ENCODE results near the gene IQCH.
"Not testable (repeated sequence)": the region's sequence is repeated elsewhere in the genome, so short reads cannot be mapped to it uniquely, and the experiment has no call there.

IQCH gene

DNA sequence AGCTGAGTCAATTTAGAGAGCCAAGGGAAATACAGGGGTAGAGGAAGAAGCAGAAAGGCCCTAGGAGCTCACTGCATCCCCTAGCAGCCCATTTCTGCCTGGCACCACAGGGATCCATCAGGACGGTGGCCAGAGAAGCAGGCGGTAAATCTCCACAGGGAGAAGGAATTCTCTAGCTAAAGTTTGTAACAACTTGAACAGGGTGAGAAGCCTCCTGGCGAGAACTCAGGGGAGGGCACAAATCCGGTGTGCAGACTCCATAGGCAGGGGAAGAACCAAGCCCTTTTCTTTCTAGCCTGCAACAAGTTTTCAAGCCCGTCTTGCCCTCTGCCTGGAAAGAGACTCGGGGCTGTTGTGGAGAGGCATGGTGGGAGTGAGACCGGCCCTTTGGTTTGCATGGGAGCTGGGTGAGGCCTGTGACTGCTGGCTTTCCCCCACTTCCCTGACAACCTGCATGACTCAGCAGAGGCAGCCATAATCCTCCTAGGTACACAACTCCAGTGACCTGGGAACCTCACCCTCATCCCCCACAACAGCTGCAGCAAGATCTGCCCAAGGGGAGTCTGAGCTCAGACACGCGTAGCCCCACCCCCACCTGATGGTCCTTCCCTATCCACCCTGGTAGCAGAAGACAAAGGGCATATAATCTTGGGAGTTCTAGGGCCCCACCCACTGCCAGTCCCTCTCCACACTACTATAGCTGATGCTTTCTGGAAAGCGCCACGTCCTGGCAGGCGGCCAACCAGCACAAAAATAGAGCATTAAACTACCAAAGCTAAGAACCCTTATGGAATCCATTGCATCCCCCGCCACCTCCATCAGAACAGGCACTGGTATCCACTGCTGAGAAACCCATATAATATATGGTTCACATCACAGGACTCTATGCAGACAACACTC is 182.0 kb downstream of the IQCH start:
- not testable (repeated sequence) for DNase-seq (ENCODE audit: low read depth in 2 of 2)

DNA sequence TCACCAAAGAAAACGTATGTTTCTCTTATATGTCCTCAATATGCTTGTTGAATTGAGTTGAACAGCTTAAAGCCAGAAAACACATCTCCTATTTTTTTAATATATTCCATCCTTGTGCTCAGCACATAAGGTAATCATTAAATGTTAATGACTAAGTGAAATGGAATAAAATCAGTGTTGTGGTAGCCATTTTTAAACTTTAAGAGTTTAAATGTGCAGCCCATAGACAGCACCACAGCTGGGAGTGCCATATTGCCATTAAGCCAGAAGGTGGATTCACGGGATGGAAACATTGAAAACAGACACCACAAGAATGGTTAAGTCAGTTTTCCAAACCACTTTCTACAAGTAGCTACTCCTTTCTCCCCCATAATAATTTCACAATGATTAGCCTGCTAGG is 189.5 kb downstream of the IQCH start:
- no peak for DNase-seq (ENCODE audit: low read depth in 2 of 2)

DNA sequence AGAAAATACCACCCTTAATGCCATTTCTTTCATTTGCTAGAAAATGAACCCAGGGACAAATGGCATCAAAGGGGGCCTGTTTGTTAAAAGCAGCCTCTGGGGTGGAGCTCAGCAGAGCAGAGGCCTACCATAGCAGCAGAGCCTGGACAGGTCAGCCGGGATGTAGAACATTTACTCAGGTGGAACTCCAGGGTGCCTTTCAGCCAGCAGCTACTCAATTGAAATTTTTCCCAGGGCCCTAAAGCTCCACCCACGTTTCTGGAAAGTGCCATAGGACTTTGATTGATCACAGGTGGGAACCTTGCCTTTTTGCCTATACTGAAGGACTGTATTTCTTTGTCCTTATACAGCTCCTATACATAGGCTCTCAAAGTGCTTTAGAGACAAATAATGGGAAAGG is 191.9 kb downstream of the IQCH start:
- DNase-seq (ENCODE audit: low read depth in 2 of 2) = no peak

DNA sequence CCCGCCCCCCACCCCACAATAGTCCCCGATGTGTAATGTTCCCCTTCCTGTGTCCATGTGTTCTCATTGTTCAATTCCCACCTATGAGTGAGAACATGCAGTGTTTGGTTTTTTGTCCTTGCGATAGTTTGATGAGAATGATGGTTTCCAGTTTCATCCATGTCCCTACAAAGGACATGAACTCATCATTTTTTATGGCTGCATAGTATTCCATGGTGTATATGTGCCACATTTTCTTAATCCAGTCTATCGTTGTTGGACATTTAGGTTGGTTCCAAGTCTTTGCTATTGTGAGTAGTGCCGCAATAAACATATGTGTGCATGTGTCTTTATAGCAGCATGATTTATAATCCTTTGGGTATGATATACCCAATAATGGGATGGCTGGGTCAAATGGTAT is 193.8 kb downstream of the IQCH start:
- DNase-seq (ENCODE audit: low read depth in 2 of 2) = not testable (repeated sequence)

DNA sequence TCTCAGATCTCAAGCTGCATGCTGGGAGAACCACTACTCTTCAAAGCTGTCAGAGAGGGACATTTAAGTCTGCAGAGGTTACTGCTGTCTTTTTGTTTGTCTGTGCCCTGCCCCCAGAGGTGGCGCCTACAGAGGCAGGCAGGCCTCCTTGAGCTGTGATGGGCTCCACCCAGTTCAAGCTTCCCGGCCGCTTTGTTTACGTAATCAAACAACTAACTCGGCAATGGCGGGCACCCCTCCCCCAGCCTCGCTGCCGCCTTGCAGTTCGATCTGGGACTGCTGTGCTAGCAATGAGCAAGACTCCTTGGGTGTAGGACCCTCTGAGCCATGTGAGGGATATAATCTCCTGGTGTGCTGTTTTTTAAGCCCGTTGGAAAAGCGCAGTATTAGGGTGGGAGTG is 199.1 kb downstream of the IQCH start:
- not testable (repeated sequence) for DNase-seq (ENCODE audit: low read depth in 2 of 2)

DNA sequence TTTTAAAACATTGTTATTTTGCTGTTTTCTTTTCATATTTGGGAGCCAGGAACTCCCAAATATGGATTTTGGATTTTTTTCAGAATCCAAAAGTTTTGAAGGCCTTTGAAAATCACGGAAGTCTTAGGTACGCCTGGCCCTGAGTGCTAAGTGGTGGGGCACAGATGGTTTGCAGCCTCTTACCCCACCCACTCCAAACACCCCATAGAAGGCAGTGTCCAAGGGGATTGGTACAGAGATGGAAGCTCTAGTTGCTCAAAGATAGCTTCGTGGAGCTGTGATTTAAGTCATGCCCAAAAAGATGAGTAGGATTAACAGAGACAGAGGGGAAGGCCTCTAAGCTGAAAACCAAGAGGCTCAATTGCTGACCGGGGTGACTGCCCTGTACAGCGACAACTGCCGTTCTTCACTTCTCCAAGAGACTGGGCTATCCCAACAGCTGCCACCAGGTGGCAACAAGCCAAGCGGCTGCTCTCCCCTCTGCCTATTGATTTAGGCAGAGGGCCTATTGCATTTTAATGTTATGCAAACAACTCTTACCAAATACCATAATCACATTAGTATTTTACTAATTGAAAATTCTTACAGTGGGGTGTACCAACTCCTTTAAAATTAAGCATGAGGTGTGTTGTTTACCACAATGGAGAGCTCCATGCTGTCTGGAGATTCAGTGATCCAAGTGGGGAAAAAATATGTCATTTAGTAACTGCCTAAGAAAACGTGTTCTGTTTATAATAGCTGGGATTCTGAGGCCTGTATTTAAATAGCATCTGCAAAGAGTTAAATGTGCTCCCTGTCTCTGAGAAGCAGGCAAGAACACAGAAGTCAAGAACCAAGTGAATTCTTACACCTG is 202.3 kb downstream of the IQCH start:
- peak; percentile 54 to 61 for DNase-seq (ENCODE audit: low read depth in 2 of 2)

DNA sequence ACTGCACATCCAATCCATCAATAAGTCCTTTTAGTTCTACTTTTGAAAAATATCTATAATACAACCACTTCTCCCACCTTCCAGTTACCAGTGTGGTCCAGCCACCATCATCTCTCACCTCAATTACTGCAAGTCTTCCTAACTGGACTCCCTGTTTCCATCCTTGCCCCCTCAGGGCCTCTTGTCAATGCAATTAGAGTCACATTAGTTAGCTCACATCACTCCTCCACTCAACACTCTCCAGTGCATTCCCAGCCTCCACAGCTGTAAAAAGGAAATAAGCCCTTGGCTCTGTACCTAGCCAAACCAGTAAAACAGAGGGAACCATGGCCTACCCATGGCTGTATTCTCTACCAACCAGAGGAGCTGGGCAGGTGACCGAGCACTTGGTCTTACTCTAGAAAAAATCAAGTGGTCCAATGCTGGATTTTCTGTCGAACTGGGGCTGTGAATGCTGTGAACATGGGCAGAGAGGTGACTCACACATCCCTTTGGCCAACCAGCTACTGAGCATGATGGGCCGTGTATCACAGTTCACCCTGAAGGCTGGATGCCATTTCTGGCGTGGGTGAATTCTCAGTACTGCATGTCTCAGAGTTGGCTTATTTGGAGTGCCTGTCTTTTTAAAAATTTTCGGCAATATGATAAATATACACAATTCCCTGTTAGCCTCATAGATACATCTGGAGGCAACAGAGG is 203.9 kb downstream of the IQCH start:
- no peak for DNase-seq (ENCODE audit: low read depth in 2 of 2)

DNA sequence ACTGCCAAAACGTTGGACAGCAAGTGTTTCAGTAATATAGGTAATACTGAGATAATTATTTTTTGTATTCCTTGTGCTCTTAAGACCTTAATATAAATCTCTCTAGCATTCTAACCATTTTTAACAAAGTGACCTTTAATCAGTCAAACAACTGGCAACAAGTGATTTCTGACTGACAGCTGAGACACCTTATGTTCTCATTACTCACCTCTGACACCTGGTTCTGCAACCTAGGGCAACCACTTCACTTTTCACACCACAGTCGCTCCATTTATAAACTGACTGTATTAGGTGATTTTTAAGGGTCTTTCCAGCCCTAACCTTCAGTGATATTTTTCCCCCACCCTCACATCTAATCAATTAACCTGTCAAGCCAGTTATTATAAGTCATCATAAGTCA is 205.9 kb downstream of the IQCH start:
- DNase-seq (ENCODE audit: low read depth in 2 of 2) = no peak

DNA sequence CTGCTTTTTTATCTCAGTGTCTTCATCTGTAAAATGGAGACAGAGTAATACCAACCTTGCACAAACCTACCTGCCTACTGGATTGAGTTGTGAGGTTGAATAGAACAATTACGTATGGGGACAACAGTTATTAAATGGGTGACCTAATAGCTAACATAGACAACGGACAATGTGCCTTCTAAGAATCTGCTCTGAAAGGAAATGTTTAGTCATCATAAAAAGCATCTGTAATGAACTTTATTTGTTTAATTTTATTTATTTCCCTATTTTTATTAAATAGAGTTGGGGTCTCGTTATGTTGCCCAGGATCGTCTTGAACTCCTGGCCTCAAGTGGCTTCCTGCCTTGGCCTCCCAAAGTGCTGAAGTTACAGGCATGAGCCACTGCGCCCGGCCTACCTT is 207.1 kb downstream of the IQCH start:
- DNase-seq (ENCODE audit: low read depth in 2 of 2) = no peak

DNA sequence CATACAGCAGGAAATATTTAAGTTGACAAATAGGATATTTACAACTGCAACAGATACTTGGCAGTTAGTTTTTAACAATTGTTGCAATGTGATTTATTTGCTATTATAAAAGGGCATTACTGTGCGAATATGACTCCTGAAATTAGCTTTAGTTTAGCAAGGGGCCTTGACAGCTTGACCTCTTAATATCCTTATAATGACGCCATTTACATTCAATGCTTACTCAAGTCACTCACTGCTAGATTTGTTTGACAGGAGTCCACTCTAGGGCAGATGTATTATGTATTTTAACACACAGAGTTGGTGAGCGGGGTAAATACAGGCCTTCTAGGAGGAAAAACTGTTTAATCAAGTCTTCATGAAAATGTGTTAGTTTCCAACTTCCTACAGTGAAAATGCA is 208.3 kb downstream of the IQCH start:
- no peak for DNase-seq (ENCODE audit: low read depth in 2 of 2)

DNA sequence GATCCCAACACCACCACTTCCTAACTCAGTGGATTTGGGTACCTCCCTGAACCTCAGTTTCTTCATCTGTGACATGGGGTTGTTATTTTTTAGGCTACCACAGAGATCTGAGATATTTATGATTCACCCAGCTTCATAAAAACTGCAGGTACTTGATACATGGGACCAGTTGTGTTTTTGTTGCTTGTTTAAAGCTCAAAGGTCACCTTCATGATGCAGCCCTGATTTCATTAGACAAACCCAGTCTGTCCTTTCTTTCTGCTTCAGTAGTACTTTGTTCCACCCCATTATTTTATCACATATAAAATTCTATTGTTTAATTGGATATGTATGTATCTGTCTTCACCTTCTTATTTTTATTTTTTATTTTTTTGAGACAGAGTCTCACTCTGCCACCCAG is 208.9 kb downstream of the IQCH start:
- DNase-seq (ENCODE audit: low read depth in 2 of 2) = no peak

DNA sequence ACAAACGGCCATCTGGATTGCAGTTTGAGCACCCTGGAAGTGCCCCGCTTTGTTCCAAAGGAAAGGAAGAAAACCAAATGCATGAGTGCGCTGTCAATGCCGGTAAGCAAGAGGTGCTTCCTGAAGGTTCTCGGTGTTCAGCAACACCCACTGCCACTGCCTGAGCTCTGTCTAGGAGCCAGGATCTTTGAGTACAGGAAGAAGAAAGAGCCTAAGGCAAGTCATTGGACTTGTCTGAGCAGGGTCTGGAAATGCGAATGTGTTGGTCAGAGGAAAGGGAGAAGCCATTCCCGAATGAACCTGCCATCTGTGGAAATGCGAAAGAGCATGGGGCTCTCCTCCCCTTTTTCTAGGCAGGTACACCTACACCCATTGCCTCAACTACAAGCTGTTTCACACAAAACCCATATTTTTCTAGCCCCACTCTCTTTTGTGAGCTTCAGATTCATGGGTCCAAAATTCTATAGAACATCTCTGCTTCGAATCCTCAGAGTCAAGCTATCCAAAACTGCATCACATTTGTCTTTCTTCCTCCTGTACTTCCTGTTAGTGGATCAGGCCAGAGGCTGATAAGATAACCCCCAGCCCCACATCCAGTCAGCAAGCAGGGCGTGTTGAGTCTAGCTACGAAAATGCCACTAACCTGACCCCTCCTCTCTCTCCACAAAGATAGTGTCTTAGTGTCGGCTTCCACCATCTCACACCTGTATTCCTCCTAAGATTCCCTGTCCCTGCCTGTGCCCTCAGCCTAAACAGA is 210.8 kb downstream of the IQCH start:
- DNase-seq (ENCODE audit: low read depth in 2 of 2) = no peak

DNA sequence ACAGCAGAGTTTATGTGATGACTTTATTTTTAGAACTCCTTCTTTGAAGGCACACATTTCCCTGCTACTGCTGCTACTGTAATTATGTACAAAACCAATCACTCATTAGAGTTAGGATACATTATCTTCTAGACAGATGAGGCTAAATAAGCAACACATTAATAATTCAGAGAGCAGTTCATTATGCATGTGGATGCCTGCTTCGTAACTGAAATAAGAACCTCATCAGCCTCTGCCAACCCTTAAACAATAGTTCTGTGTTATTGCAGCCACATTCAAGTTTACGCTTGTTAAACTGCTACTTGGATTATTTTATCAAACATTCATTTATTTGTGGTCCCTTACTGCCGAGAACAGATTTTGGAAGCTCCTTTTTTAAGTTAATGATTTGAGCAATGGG is 213.8 kb downstream of the IQCH start:
- DNase-seq (ENCODE audit: low read depth in 2 of 2) = no peak

DNA sequence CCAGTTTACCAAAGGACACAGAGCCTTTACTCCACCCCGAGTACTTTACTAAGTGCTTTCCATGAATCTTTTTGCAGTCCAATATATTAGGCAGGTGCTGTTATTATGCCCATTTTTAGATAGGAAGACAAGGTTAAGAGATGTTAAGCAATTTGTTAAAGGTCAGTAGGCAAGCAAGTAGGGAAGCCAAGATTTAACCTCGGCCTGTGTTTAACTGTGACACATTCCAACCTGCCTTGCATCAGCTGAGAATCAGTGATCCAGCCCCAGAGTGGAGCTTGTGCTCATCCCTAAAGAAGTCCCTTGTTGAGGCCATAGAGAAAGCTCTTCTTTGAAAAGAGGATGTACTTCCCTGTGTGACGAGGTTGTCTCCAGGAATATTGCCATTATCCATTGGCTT is 215.1 kb downstream of the IQCH start:
- no peak for DNase-seq (ENCODE audit: low read depth in 2 of 2)

DNA sequence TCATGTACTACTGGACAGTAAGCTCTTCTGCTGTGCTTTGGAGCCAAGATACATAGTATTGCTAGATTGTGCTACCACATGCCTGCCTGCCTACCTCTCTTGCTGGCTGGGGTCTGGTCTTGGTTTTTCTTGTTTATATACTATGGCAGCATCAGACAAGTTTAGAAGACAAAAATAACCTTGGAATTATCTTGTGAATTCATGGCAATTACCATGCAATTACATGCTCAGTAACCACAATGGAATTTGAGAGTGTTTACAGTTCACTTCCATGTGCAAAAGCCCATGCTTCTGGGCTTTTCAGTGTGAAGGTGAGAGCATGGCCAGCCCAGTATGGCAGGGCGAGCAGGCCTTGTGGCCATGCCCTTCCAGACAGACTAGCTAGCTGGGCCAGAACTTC is 218.4 kb downstream of the IQCH start:
- DNase-seq (ENCODE audit: low read depth in 2 of 2) = no peak

DNA sequence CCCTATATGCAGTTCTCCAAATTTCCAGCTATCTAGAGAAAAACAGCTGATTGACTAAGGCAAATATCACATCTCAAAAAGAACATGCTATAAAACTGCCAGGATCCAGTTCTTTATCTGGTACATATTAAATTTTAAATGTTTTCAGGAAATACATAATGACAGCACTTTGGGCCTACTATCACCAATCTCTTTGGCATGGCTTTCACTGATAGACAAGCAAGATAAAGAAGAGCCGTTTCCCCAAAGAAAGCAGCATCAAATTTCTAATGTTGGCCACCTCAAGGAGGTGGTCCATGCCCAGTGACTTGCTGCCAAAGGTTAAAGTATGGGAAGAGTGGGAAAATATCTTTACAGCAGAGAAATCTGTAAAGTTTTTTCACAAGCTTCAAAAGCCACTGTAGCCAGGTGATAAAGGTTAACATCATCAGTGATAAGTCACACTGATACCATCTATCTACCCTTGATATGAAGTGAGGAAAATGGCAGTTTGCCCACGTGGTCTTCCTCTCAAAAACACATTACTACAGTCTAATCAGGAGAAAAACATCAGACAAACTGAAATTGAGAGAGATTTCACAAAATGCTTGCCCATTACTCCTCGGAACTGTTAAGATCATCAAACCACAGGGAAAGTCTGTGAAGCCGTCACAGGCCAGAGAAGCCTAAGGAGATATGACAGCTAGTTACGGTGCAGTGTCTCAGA is 220.0 kb downstream of the IQCH start:
- DNase-seq (ENCODE audit: low read depth in 2 of 2) = no peak

DNA sequence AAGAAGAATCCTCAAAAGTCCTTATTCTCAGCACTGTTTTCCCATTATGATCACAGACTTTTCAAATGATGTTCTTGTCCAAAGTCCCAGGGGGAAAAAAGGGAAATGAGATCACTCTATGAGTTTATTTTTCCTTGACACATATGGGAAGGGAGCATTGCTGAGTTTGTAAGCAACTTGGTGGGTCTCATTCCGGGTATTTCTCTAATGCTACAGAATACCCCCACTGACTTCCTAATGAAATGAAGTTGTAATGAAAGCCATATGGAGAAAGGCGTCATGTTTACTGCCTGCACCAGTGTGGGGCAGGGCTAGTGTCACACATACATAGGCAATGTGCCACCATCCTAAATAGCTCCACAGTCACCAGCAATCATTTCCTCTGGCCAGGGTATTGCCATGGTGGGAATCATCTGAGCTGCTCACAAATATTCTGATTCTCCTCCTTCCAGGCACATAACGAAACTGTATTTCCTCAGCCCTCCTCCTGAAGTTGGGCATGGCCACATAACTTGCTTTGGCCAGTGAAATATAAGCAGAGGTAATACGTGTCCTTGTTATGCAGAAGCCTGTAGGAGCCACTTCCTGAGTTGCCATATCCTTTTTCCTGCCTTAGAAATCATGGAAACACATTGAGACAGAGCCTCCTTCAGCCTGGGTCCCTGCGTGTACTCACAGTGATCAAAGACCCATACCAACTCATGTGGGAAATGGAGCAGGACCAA is 225.4 kb downstream of the IQCH start:
- DNase-seq (ENCODE audit: low read depth in 2 of 2) = no peak

DNA sequence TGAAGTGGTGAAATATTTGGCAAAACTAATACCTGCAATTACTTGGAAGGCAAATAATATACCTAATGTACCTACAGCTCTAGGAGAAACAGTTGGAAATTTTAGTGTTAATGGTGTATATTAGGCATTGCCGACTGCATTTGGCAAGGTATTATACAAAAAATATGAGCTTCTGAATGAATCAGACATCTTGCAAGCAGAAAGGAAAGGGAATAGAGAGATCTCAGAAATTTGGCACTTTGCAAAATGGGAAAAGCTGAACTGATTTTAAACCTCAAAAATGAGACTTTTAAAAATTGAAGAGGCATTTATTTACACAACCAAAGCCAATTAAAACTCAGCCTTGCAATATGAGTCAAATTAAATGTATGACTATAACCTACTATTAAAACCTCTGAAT is 226.2 kb downstream of the IQCH start:
- no peak for DNase-seq (ENCODE audit: low read depth in 2 of 2)

DNA sequence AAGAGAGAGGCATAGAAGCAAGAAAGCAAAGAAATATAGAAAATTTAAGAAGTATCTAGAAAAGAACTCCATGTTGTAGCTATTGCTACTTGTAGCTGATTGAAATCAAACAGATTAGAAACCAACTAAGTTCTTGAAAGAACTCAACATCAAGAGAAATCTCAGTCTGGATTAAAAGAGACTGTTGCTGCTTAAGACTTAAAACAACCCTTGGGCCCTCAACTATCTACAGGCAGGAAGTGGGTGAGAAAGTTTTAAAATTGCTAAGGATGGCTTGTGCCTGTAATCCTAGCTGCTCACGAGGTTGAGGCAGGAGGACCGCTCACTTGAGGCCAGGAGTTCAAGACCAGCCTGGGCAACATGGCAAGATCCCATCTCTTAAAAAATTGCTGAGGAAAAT is 227.1 kb downstream of the IQCH start:
- no peak for DNase-seq (ENCODE audit: low read depth in 2 of 2)

DNA sequence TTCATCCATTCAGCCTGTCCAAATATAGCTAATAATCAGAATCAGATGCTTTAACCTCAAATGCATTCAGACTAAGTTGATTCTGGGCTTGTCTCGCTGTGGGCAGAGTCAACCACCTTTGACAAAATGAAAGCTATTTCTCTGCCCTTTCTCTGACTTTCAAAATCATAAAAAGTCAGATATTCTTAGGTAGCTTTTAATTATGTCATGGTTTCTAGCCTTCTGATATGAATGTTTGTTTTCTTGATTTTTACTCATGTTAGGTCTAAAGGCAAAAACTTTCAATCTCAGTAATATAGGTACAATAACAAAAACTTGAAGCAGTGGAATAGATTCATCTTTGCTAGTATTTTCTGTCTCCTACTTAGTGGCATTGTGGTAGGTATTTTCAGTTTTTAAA is 241.0 kb downstream of the IQCH start:
- DNase-seq (ENCODE audit: low read depth in 2 of 2) = no peak
